ENCODE results near the gene BACE1. TPM values are rescaled to one million over a fixed set of nuclear protein-coding genes. Genes with fewer than 3 reads are reported as not detected.
A peak's percentile ranks its signal among the peaks of the same experiment; 100 is the strongest.

The BACE1 gene
- total and polyA plus RNA-seq, 10 of the 15 experiments (the other 5 are each of a cell fraction or from before 2014, with no cell fraction given), result 0.07 to 1.6 (median 0.32) TPM

GRCh38 chr11:117327567-117328374, 11.7 kb upstream of the BACE1 start, which contains the start of gene CEP164 (continued):
- TF ChIP-seq POU2F2 (IDR thresholded peaks at IDR 0.05; ENCODE audit: borderline replicate concordance, low read depth, low read length), result peak; percentile 18; the same call in 1 of the 3 replicates
- no peak for TF ChIP-seq NFIC (IDR thresholded peaks at IDR 0.05; ENCODE audit: low read depth, low read length)
- TF ChIP-seq, protein P1, sequence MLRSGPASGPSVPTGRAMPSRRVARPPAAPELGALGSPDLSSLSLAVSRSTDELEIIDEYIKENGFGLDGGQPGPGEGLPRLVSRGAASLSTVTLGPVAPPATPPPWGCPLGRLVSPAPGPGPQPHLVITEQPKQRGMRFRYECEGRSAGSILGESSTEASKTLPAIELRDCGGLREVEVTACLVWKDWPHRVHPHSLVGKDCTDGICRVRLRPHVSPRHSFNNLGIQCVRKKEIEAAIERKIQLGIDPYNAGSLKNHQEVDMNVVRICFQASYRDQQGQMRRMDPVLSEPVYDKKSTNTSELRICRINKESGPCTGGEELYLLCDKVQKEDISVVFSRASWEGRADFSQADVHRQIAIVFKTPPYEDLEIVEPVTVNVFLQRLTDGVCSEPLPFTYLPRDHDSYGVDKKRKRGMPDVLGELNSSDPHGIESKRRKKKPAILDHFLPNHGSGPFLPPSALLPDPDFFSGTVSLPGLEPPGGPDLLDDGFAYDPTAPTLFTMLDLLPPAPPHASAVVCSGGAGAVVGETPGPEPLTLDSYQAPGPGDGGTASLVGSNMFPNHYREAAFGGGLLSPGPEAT (IDR thresholded peaks at IDR 0.05; ENCODE audit: low read depth), result no peak
- no peak for TF ChIP-seq ETV6 (conservative IDR thresholded peaks at IDR 0.05 in 1 of 2, IDR thresholded peaks at IDR 0.05 in 1 of 2; ENCODE audit: borderline replicate concordance in 1 of 2, low read depth in 1 of 2)
- TF ChIP-seq ASH2L (IDR thresholded peaks at IDR 0.05; ENCODE audit: borderline replicate concordance, low read depth), result no peak
- TF ChIP-seq POLR2AphosphoS5 (IDR thresholded peaks at IDR 0.05; ENCODE audit: low read length), result peak; percentile 90
- peak; percentile 12; the same call in 1 of the 2 replicates for TF ChIP-seq NFYA (IDR thresholded peaks at IDR 0.05; ENCODE audit: borderline replicate concordance, low read depth, low read length)
- TF ChIP-seq YY1 (IDR thresholded peaks at IDR 0.05; ENCODE audit: low read depth, low read length), result no peak
- TF ChIP-seq CUX1 (IDR thresholded peaks at IDR 0.05; ENCODE audit: insufficient replicate concordance, low read depth, low read length), result no peak
- peak; percentile 39 for TF ChIP-seq NKRF (conservative IDR thresholded peaks at IDR 0.05)
- TF ChIP-seq BMI1 (IDR thresholded peaks at IDR 0.05; ENCODE audit: borderline replicate concordance), result peak; percentile 87
- no peak for TF ChIP-seq KAT2A (conservative IDR thresholded peaks at IDR 0.05; ENCODE audit: control insufficient read depth, low read depth, low read length)
- TF ChIP-seq REST (IDR thresholded peaks at IDR 0.05; ENCODE audit: low read depth, low read length), result no peak

Measured in GM12878 (cell line).